Measurements from ENCODE around the gene PTPN7. TPM values are rescaled to one million over a fixed set of nuclear protein-coding genes. Genes with fewer than 3 reads are reported as not detected.

The PTPN7 gene
- total RNA-seq, 1 experiment from 2014 or later: 0.33 TPM

DNA sequence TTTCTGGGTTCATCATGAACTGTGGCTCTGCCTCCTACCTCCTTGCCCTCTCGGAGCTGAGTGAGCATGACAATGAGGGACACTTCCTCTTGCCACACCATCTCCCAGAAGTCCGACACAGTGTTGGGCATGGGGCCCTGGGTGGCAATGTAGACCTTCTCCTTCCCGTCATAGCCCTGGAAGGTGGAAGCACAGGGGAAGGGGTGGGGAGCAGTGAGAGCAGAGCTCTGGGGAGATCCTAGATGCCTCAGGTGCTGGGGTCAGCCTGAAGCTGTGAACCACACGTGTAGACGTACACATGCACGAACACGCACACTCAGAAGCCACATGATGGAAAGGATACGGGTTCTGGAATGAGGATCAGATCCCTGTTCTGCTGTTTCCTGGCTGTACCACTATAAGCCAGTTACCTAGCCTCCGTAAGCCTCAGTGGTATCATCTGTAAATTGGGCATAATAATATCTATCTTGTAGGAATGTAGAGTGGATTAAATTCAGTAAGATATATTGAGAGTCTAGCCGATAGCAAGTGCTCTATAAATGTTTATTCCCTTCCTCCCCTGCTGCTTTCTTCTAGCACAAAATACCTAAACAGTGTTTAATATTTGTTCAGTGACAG, 6.1 kb downstream of the PTPN7 start:
- in situ Hi-C loops (cut with HindIII; ENCODE audit: low pct_unique_long_range_greater_than_20kb, low sequenced_read_pairs): no loop called here
- ATAC-seq (no peak), DNase-seq (ENCODE audit: low read depth, low spot score) (no peak)
- no peak overlapping the region for H3K27ac ChIP-seq (ENCODE audit: low read length)
- intact Hi-C loops (cut with micrococcal nuclease; ENCODE audit: unreplicated experiment): no loop called here
- H3K4me1 ChIP-seq (ENCODE audit: control insufficient read depth, insufficient read depth, low read length): peaks cover 3% of the 10 kb centered on the region; the same call in 1 of the 2 replicates
- POLR2A ChIA-PET: interaction anchor here (0.6 kb wide), 1 partner anchor 565 kb away, joined by 4 read pairs; no protein-coding TSS in a partner anchor
- H3K36me3 ChIP-seq (ENCODE audit: control insufficient read depth, insufficient read depth, low read length): no peaks in the 10 kb centered on the region
- no TSS peak for BruUV-seq (replicated peaks)
- no peak overlapping the region for H3K4me3 ChIP-seq (ENCODE audit: low read depth in 2 of 2, low read length in 2 of 2)
- TF ChIP-seq SIN3A (IDR thresholded peaks at IDR 0.05; ENCODE audit: borderline replicate concordance, insufficient read depth, low read depth, low read length): no peak
- no peak for TF ChIP-seq POLR2AphosphoS5 (IDR thresholded peaks at IDR 0.05; ENCODE audit: low read depth, low read length)
- TF ChIP-seq, protein P1, sequence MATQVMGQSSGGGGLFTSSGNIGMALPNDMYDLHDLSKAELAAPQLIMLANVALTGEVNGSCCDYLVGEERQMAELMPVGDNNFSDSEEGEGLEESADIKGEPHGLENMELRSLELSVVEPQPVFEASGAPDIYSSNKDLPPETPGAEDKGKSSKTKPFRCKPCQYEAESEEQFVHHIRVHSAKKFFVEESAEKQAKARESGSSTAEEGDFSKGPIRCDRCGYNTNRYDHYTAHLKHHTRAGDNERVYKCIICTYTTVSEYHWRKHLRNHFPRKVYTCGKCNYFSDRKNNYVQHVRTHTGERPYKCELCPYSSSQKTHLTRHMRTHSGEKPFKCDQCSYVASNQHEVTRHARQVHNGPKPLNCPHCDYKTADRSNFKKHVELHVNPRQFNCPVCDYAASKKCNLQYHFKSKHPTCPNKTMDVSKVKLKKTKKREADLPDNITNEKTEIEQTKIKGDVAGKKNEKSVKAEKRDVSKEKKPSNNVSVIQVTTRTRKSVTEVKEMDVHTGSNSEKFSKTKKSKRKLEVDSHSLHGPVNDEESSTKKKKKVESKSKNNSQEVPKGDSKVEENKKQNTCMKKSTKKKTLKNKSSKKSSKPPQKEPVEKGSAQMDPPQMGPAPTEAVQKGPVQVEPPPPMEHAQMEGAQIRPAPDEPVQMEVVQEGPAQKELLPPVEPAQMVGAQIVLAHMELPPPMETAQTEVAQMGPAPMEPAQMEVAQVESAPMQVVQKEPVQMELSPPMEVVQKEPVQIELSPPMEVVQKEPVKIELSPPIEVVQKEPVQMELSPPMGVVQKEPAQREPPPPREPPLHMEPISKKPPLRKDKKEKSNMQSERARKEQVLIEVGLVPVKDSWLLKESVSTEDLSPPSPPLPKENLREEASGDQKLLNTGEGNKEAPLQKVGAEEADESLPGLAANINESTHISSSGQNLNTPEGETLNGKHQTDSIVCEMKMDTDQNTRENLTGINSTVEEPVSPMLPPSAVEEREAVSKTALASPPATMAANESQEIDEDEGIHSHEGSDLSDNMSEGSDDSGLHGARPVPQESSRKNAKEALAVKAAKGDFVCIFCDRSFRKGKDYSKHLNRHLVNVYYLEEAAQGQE (IDR thresholded peaks at IDR 0.05; ENCODE audit: insufficient read depth in 1 of 2, low read depth in 2 of 2, low read length in 1 of 2): no peak
- TF ChIP-seq TCF7L2 (IDR thresholded peaks at IDR 0.05; ENCODE audit: low read depth, low read length): no peak
- TF ChIP-seq, protein P2, sequence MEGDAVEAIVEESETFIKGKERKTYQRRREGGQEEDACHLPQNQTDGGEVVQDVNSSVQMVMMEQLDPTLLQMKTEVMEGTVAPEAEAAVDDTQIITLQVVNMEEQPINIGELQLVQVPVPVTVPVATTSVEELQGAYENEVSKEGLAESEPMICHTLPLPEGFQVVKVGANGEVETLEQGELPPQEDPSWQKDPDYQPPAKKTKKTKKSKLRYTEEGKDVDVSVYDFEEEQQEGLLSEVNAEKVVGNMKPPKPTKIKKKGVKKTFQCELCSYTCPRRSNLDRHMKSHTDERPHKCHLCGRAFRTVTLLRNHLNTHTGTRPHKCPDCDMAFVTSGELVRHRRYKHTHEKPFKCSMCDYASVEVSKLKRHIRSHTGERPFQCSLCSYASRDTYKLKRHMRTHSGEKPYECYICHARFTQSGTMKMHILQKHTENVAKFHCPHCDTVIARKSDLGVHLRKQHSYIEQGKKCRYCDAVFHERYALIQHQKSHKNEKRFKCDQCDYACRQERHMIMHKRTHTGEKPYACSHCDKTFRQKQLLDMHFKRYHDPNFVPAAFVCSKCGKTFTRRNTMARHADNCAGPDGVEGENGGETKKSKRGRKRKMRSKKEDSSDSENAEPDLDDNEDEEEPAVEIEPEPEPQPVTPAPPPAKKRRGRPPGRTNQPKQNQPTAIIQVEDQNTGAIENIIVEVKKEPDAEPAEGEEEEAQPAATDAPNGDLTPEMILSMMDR (IDR thresholded peaks at IDR 0.05): no peak
- CTCF ChIA-PET: interaction anchor here (0.9 to 1.1 kb wide), 3 partner anchors 33 to 188 kb away, joined by 3 to 4 read pairs (median 3); partner anchors contain the start of gene UBE2T
- H3K27me3 ChIP-seq (ENCODE audit: control insufficient read depth, insufficient read depth, low read length): no peaks in the 10 kb centered on the region
- H3K9me3 ChIP-seq (ENCODE audit: control insufficient read depth, insufficient read depth, low read depth, low read length): no peaks in the 10 kb centered on the region

DNA sequence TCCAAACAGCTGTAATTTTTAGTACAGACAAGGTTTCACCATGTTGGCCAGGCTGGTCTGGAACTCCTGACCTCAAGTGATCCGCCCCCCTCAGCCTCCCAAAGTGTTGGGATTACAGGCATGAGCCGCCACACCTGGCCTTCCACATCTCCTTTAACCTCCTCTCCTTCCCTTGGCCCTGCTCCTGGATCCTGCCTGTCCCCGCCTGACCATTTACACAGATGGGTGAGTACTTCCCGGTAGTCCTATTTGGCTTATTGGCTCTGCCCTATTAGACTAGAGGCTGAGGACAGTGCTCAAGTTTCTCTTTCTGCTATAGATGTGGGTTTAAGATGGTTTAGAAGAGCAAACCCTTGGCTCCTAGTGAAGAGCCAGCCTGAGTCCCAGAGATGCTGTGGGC, 7.1 kb downstream of the PTPN7 start:
- H3K4me1 ChIP-seq (ENCODE audit: control insufficient read depth, insufficient read depth, low read length): peaks cover 3% of the 10 kb centered on the region; the same call in 1 of the 2 replicates
- intact Hi-C loops (cut with micrococcal nuclease; ENCODE audit: unreplicated experiment): no loop called here
- no TSS peak for BruUV-seq (replicated peaks)
- no peak for DNase-seq (ENCODE audit: low read depth, low spot score)
- in situ Hi-C loops (cut with HindIII; ENCODE audit: low pct_unique_long_range_greater_than_20kb, low sequenced_read_pairs): no loop called here
- no peak overlapping the region for H3K4me3 ChIP-seq (ENCODE audit: low read depth in 2 of 2, low read length in 2 of 2)
- H3K36me3 ChIP-seq (ENCODE audit: control insufficient read depth, insufficient read depth, low read length): no peaks in the 10 kb centered on the region
- CTCF ChIA-PET: no interaction called here
- POLR2A ChIA-PET: no interaction called here
- no peak overlapping the region for H3K27ac ChIP-seq (ENCODE audit: low read length)
- H3K9me3 ChIP-seq (ENCODE audit: control insufficient read depth, insufficient read depth, low read depth, low read length): no peaks in the 10 kb centered on the region
- no peaks in the 10 kb centered on the region for H3K27me3 ChIP-seq (ENCODE audit: control insufficient read depth, insufficient read depth, low read length)
- no peak for ATAC-seq
- no peak for TF ChIP-seq POLR2AphosphoS5 (IDR thresholded peaks at IDR 0.05; ENCODE audit: low read depth, low read length)
- no peak for TF ChIP-seq TCF7L2 (IDR thresholded peaks at IDR 0.05; ENCODE audit: low read depth, low read length)
- TF ChIP-seq SIN3A (IDR thresholded peaks at IDR 0.05; ENCODE audit: borderline replicate concordance, insufficient read depth, low read depth, low read length): no peak
- TF ChIP-seq, protein P1 (IDR thresholded peaks at IDR 0.05; ENCODE audit: insufficient read depth in 1 of 2, low read depth in 2 of 2, low read length in 1 of 2): no peak
- TF ChIP-seq, protein P2 (IDR thresholded peaks at IDR 0.05): no peak

Measured in Panc1 (cell line).